BLaER1 treated with 17β-estradiol and CSF1 and Interleukin-3, amounts not matched to agents 10 nM and 100 nM (cell line): ENCODE measurements around the gene RNF227.
"Not testable (repeated sequence)": the region's sequence is repeated elsewhere in the genome, so short reads cannot be mapped to it uniquely, and the experiment has no call there.

ENCODE experiments used
- H3K27ac ChIP-seq, 11 experiments: shearing (Covaris generic); formaldehyde crosslinking; 2 replicates each; pipeline ENCODE4 v1.8.1; 2022
- H3K27me3 ChIP-seq, 11 experiments: shearing (Covaris generic); formaldehyde crosslinking; 2 replicates each; pipeline ENCODE4 v1.8.1; 2022
- H3K36me3 ChIP-seq, 11 experiments: shearing (Covaris generic); formaldehyde crosslinking; 2 replicates each; pipeline ENCODE4 v1.8.1; 2022
- H3K4me1 ChIP-seq, 10 experiments: shearing (Covaris generic); formaldehyde crosslinking; 2 replicates each; pipeline ENCODE4 v1.8.1; 2022
- H3K4me2 ChIP-seq, 11 experiments: shearing (Covaris generic); formaldehyde crosslinking; 2 replicates each; pipeline ENCODE4 v1.8.1; 2022
- H3K4me3 ChIP-seq, 10 experiments: shearing (Covaris generic); formaldehyde crosslinking; 2 replicates each; pipeline ENCODE4 v1.8.1; 2022
- H3K9ac ChIP-seq, 11 experiments: shearing (Covaris generic); formaldehyde crosslinking; 2 replicates each; pipeline ENCODE4 v1.8.1; 2022
- H3K9me3 ChIP-seq, 11 experiments: shearing (Covaris generic); formaldehyde crosslinking; replicated peaks in 1 of 11; 2 replicates each; pipeline ENCODE4 v1.8.1; 2022
- H4K20me1 ChIP-seq, 11 experiments: shearing (Covaris generic); formaldehyde crosslinking; 2 replicates each; pipeline ENCODE4 v1.8.1; 2022
- Cebpa-rat ChIP-seq, 11 experiments: shearing (Covaris generic); IDR thresholded peaks; 2 replicates each; pipeline ENCODE4 v1.8.1; 2022

The RNF227 gene

GRCh38 chr17:7915611-7916384, at the start of gene RNF227:
Gene RNF227 (minus strand): TSS chr17:7916289. CDS start chr17:7916195, 94 bp downstream.
- TF ChIP-seq Cebpa-rat (IDR thresholded peaks at IDR 0.05) = no peak
- H3K27ac ChIP-seq = peak within 1 kb of the TSS; percentile 55 to 85 (median 80); a peak in 21 of 22 replicates
- no peaks in the 10 kb centered on the region for H3K27me3 ChIP-seq
- H3K4me2 ChIP-seq = peak within 1 kb of the TSS; percentile 85 to 99 (median 93)
- H3K9me3 ChIP-seq = peaks cover 0 to 6% (median 0%) of the 10 kb centered on the region in 11 experiments; a peak in 4 of 22 replicates
- H3K4me1 ChIP-seq = peaks cover 49 to 73% (median 60%) of the 10 kb centered on the region in 10 experiments
- peak within 1 kb of the TSS; percentile 58 to 72 (median 64) for H3K4me3 ChIP-seq
- peak within 1 kb of the TSS; percentile 61 to 80 (median 75) for H3K9ac ChIP-seq
- H4K20me1 ChIP-seq = peaks cover 0 to 19% (median 13%) of the 10 kb centered on the region in 11 experiments; a peak in 11 of 22 replicates
- peaks cover 16 to 31% (median 23%) of the 10 kb centered on the region in 11 experiments for H3K36me3 ChIP-seq

- no peak overlapping the region for H3K4me3 ChIP-seq
- no peaks in the 10 kb centered on the region for H3K9me3 ChIP-seq
- peaks cover 0 to 6% (median 0%) of the 10 kb centered on the region in 10 experiments; a peak in 5 of 20 replicates for H3K4me1 ChIP-seq
- TF ChIP-seq Cebpa-rat (IDR thresholded peaks at IDR 0.05) = no peak
- H4K20me1 ChIP-seq = no peaks in the 10 kb centered on the region
- H3K27ac ChIP-seq = no peak overlapping the region
- no peak overlapping the region for H3K4me2 ChIP-seq
- H3K27me3 ChIP-seq = no peaks in the 10 kb centered on the region
- no peaks in the 10 kb centered on the region for H3K36me3 ChIP-seq
- no peak overlapping the region for H3K9ac ChIP-seq
Observed at GRCh38 chr17:7961421-7961820, 45.3 kb upstream of the RNF227 start.

- H3K4me3 ChIP-seq = no peak overlapping the region
- peaks cover 0 to 13% (median 0%) of the 10 kb centered on the region in 10 experiments; a peak in 5 of 20 replicates for H3K4me1 ChIP-seq
- H3K27ac ChIP-seq = no peak overlapping the region
- no peaks in the 10 kb centered on the region for H3K27me3 ChIP-seq
- H3K36me3 ChIP-seq = no peaks in the 10 kb centered on the region
- TF ChIP-seq Cebpa-rat (IDR thresholded peaks at IDR 0.05) = no peak
- H3K9me3 ChIP-seq = no peaks in the 10 kb centered on the region
- H3K9ac ChIP-seq = no peak overlapping the region
- H4K20me1 ChIP-seq = no peaks in the 10 kb centered on the region
- no peak overlapping the region for H3K4me2 ChIP-seq
Observed at GRCh38 chr17:7959503-7960253, 43.6 kb upstream of the RNF227 start.

GRCh38 chr17:7956228-7956965, 40.3 kb upstream of the RNF227 start:
- no peak for TF ChIP-seq Cebpa-rat (IDR thresholded peaks at IDR 0.05)
- Histone ChIP-seq H3K9ac (no peak overlapping the region), H3K4me3 (no peak overlapping the region), H3K36me3 (peaks cover 0 to 10% (median 5%) of the 10 kb centered on the region in 11 experiments; a peak in 4 of 22 replicates), H3K4me2 (peak overlapping the region in 2 of 11 experiments; percentile 31 to 49; a peak in 2 of 22 replicates), H3K9me3 (no peaks in the 10 kb centered on the region), H3K4me1 (peaks cover 0 to 13% (median 0%) of the 10 kb centered on the region in 10 experiments; a peak in 5 of 20 replicates), H4K20me1 (no peaks in the 10 kb centered on the region), H3K27ac (no peak overlapping the region), H3K27me3 (no peaks in the 10 kb centered on the region)

GRCh38 chr17:7955414-7956227, 39.5 kb upstream of the RNF227 start:
- peaks cover 0 to 13% (median 0%) of the 10 kb centered on the region in 10 experiments; a peak in 5 of 20 replicates for H3K4me1 ChIP-seq
- no peaks in the 10 kb centered on the region for H3K27me3 ChIP-seq
- H3K9me3 ChIP-seq = no peaks in the 10 kb centered on the region
- peaks cover 0 to 11% (median 5%) of the 10 kb centered on the region in 11 experiments; a peak in 7 of 22 replicates for H3K36me3 ChIP-seq
- H3K4me3 ChIP-seq = no peak overlapping the region
- peak overlapping the region in 2 of 11 experiments; percentile 31 to 49; a peak in 2 of 22 replicates for H3K4me2 ChIP-seq
- no peaks in the 10 kb centered on the region for H4K20me1 ChIP-seq
- no peak overlapping the region for H3K27ac ChIP-seq
- no peak for TF ChIP-seq Cebpa-rat (IDR thresholded peaks at IDR 0.05)
- H3K9ac ChIP-seq = no peak overlapping the region

- peaks cover 22 to 34% (median 28%) of the 10 kb centered on the region in 11 experiments for H3K36me3 ChIP-seq
- not testable (repeated sequence) for H3K9ac ChIP-seq, H3K4me3 ChIP-seq, H3K9me3 ChIP-seq, H3K27me3 ChIP-seq, H3K4me2 ChIP-seq, H4K20me1 ChIP-seq, H3K27ac ChIP-seq
- H3K4me1 ChIP-seq = peaks cover 0 to 13% (median 0%) of the 10 kb centered on the region in 10 experiments; a peak in 5 of 20 replicates
Observed at GRCh38 chr17:7953266-7953665, 37.2 kb upstream of the RNF227 start.

- Histone ChIP-seq H3K4me1 (peaks cover 0 to 6% (median 0%) of the 10 kb centered on the region in 10 experiments; a peak in 5 of 20 replicates), H3K4me3 (no peak overlapping the region), H4K20me1 (no peaks in the 10 kb centered on the region), H3K9ac (no peak overlapping the region), H3K36me3 (peaks cover 40 to 54% (median 46%) of the 10 kb centered on the region in 11 experiments), H3K9me3 (no peaks in the 10 kb centered on the region), H3K27me3 (no peaks in the 10 kb centered on the region), H3K4me2 (no peak overlapping the region), H3K27ac (no peak overlapping the region)
- no peak for TF ChIP-seq Cebpa-rat (IDR thresholded peaks at IDR 0.05)
Observed at GRCh38 chr17:7951143-7951792, 35.2 kb upstream of the RNF227 start.

GRCh38 chr17:7950578-7950977, 34.5 kb upstream of the RNF227 start:
- H3K4me2 ChIP-seq = no peak overlapping the region
- H4K20me1 ChIP-seq = no peaks in the 10 kb centered on the region
- H3K9me3 ChIP-seq = no peaks in the 10 kb centered on the region
- H3K36me3 ChIP-seq = peaks cover 47 to 61% (median 53%) of the 10 kb centered on the region in 11 experiments
- no peaks in the 10 kb centered on the region for H3K27me3 ChIP-seq
- H3K27ac ChIP-seq = no peak overlapping the region
- peaks cover 0 to 6% (median 1%) of the 10 kb centered on the region in 10 experiments; a peak in 10 of 20 replicates for H3K4me1 ChIP-seq
- no peak overlapping the region for H3K4me3 ChIP-seq
- TF ChIP-seq Cebpa-rat (IDR thresholded peaks at IDR 0.05) = no peak
- no peak overlapping the region for H3K9ac ChIP-seq
